Umbilical cord (tissue), 2 donors: Measurements from ENCODE around the gene SMOC2. TPM values are rescaled to one million over a fixed set of nuclear protein-coding genes. Genes with fewer than 3 reads are reported as not detected.
A peak's percentile ranks its signal among the peaks of the same experiment; 100 is the strongest.
"Not testable (repeated sequence)": the region's sequence is repeated elsewhere in the genome, so short reads cannot be mapped to it uniquely, and the experiment has no call there.

Experiments used
- DNase-seq: peaks from one replicate; pipeline ENCODE4 v3.0.0-alpha.2; 2015; ENCODE audit warnings: low spot score
- total RNA-seq: library from RNA; depleted of rRNA; stranded (reverse); fragments of >200 nt; gene quantifications from one replicate; pipeline ENCODE4 v1.2.3, GENCODE V29; 2014; ENCODE audit warnings: low replicate concordance; ENCODE audit not compliant: insufficient read depth

SMOC2 gene
- total RNA-seq, 1 donor from 2014 or later, result 146 TPM

DNA sequence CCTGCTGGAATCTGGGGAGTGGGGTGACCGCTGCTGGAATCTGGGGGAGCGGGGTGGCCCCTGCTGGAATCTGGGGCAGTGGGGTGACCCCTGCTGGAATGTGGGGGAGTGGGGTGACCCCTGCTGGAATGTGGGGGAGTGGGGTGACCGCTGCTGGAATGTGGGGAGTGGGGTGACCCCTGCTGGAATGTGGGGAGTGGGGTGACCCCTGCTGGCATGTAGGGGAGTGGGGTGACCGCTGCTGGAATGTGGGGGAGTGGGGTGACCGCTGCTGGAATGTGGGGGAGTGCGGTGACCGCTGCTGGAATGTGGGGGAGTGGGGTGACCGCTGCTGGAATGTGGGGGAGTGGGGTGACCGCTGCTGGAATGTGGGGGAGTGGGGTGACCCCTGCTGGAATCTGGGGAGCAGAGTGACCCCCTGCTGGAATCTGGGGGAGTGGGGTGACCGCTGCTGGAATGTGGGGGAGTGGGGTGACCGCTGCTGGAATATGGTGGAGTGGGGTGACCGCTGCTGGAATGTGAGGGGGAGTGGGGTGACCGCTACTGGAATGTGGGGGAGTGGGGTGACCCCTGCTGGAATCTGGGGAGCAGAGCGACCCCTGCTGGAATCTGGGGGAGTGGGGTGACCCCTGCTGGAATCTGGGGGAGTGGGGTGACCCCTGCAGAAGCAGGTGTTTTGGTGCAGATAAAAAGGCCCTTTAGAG is 97.4 kb downstream of the SMOC2 start:
- DNase-seq, result not testable (repeated sequence)

GRCh38 chr6:168538892-168539811 is 98.2 kb downstream of the SMOC2 start:
- no peak for DNase-seq

GRCh38 chr6:168540713-168541291 is 99.8 kb downstream of the SMOC2 start:
- no peak for DNase-seq

GRCh38 chr6:168541307-168541706 is 100.3 kb downstream of the SMOC2 start:
- DNase-seq, result peak; percentile 93

- peak; percentile 77 for DNase-seq
Observed at GRCh38 chr6:168542301-168542700, 101.3 kb downstream of the SMOC2 start.

DNA sequence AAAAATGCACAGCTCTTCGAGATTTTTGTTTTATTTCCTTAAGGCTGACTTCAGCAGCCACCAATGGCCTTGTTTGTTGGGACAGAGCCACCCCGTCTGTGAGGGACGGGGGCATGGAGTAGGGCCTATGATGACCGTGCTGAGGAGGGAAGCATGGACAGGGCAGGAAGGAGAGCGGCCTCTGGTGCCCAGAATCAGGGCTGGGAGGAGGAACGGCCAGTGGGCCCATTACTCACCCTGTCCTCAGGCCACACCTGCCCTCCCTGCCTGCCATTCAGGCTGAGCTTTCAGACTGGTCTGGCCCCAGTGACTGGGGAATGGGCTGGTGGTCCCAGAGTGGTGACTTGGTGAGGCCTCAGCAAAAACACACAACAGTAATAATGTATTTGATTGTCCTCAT is 104.4 kb downstream of the SMOC2 start:
- DNase-seq, result no peak

GRCh38 chr6:168546151-168546550 is 105.2 kb downstream of the SMOC2 start:
- peak; percentile 76 for DNase-seq

GRCh38 chr6:168546730-168547129 is 105.7 kb downstream of the SMOC2 start:
- DNase-seq, result no peak

- no peak for DNase-seq
Observed at GRCh38 chr6:168550326-168550725, 109.3 kb downstream of the SMOC2 start.

DNA sequence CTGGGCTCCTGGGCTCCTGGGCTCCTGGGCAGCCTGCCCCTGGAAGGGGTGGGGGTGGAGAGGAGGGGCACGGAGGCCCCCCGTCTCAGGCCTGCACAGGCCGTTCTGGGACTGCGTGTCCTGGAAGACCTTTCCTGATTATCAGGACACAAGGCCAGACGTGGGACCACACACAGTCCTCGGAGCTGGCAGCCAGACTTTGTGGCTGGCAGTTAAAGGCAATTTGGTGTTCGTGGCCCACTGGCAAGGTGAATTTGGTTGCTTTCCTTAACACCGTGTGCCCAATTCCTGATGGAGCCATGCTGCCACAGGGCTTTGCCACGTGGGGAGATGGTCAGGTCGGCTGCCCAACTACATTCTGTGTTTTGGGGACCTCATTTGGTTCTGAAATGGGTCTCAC is 113.5 kb downstream of the SMOC2 start:
- no peak for DNase-seq

GRCh38 chr6:168554898-168555617 is 114.1 kb downstream of the SMOC2 start:
- no peak for DNase-seq

DNA sequence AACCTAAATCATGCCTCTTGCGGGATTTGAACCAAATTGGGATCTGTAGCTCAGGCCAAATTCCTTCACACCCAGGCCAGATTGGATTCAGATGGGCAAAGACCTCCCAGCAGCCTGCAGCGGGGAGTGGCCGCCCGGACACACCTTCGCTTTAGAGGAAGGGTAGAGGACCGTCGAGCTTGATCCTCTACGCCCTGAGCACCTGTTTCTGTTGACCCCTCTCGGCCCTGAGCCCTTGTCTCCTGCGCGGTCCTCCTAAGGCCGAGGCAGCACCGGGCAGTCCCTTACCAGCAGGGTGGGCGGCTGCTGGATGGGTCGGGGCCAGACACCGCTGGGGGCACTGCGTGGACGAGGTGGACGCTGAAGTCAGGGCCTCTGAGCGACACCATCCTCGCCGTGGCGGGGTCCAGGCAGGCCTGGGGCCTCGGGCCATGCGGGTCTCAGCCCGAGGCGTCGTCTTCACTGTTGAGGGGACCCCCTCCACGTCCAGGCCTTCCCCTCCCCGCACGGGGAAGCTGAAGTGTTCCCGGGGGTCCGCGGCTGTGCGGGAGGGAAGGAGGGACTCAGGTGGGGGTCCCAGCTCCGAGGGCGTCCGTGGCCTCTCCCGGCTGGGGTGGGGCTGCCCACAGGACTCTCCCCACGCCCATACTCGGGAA is 114.8 kb downstream of the SMOC2 start:
- DNase-seq, result no peak

GRCh38 chr6:168557512-168557911 is 116.5 kb downstream of the SMOC2 start:
- no peak for DNase-seq

DNA sequence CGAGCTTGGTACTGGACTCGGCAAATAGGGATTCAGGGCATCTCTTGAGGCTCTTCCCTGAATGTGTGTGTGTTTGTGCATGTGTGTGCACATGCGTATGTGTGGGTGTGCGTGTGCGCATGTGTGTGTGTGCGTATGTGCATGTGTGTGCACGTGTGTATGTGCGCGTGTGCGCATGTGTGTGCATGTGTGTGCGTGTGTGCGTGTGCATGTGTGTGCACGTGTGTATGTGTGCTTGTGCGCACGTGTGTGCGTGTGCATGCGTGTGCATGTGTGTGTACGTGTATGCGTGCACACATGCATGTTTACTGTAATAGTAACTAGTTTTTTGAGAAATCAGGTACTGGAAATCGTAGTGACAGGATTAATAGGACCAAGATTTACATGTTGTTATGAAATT is 117.7 kb downstream of the SMOC2 start:
- no peak for DNase-seq

- DNase-seq, result peak; percentile 72
Observed at GRCh38 chr6:168559574-168560098, 118.7 kb downstream of the SMOC2 start.

DNA sequence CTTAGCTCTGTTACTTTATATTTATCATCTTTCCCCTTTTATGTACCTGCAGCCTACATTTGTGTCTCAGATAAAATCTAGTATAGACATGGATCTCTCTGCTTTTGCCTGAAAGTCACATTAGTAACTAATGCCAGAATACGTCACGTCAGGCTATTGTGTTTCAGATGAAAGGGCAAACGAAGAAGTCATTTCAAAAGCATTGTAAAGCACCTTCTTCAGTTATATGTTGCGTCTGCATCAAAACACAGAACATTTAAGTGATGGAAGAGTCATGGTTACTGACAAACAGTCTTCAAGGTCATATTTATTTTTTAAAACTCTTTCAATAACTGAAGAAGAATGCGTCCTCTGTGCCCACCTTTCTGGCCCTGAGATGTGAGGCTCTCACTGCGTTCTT is 119.1 kb downstream of the SMOC2 start:
- no peak for DNase-seq

DNA sequence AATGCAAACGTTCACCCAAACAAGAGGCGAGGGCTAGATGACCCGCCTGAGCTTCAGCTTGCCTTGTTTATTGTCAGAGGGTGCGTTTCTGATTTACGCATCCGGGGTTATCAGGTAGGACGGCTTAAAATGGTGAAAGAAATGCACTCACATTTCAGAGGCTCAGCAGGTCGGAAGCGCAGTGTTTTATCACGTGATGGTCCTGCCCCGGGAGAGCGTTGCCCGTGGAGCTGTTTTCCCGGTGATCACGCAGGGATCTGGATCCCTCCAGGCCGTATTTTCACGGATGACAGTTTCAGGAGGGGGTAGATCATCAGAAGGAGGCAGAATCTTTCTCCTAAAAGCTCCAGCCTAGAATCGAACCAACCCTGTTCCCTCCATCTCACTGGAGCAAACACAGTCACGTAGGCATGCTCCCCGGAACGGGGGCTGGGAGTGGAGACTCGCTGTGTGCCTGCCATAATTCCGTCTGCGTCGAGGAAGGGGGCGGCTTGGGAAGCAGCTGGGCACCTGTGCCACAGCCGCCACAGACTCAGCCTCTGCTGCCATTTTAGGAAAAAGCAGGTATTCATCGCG is 121.7 kb downstream of the SMOC2 start:
- DNase-seq, result no peak

GRCh38 chr6:168563656-168564055 is 122.7 kb downstream of the SMOC2 start:
- DNase-seq, result no peak

DNA sequence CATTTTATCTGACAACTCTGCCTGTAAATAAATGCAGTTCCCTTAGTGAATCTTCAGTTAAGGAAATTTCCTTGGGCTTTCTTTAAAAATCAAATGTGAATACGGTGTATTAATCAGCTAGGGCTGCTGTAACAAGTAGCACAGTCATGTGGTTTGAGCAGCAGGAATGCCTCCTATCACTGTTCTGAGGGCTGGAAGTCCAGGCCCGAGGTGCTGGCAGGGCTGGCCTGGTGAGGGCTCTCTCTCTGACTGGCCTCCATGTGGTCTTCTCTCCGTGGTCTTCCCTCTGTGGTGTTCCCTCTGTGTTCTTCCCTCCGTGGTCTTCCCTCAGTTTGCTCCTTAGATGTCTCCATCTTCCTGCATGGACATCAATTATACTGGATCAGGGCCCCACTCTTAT is 124.1 kb downstream of the SMOC2 start:
- no peak for DNase-seq

GRCh38 chr6:168570211-168570610 is 129.2 kb downstream of the SMOC2 start:
- DNase-seq, result no peak

DNA sequence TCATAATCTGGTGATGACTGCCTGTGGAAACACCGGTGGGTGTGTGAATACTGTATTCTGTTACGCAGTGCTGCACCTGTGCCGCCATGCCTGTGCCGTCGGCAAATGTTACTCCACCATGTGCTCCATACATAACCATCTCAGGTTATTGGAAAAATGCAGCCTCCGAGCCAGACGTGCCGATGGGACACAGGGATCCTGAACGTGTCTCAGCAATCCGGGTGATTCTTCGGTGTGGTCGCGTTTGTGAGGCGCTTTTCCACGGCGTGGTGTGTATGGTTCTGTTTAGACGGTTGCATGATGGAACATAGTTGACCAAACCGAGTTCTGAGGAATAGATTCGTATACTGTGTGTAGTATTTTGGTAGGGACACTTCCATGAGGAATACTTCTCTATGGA is 130.3 kb downstream of the SMOC2 start:
- no peak for DNase-seq
